ENCODE results near the gene AIRE.

The AIRE gene

DNA sequence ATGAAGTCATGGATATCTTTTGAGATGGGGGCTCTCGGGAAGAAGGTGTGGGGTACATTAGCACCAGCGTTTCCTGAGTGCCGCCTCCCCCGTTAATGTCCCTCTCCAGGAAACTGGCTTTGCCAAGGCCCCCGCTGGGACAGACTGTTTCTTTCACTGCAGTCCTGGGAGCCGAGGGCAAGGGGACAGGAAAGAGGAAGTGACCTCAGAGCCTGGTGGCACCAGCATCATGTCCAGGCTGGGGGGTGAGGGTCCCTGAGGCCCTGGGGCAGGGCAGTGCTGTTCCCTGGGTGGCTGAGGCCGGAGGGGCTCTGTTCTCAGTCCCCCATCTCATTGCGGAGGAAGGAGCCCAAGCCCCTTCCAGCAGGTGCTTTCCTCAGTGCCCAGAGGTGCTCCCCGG is 20.0 kb downstream of the AIRE start:
- no peak for DNase-seq

DNA sequence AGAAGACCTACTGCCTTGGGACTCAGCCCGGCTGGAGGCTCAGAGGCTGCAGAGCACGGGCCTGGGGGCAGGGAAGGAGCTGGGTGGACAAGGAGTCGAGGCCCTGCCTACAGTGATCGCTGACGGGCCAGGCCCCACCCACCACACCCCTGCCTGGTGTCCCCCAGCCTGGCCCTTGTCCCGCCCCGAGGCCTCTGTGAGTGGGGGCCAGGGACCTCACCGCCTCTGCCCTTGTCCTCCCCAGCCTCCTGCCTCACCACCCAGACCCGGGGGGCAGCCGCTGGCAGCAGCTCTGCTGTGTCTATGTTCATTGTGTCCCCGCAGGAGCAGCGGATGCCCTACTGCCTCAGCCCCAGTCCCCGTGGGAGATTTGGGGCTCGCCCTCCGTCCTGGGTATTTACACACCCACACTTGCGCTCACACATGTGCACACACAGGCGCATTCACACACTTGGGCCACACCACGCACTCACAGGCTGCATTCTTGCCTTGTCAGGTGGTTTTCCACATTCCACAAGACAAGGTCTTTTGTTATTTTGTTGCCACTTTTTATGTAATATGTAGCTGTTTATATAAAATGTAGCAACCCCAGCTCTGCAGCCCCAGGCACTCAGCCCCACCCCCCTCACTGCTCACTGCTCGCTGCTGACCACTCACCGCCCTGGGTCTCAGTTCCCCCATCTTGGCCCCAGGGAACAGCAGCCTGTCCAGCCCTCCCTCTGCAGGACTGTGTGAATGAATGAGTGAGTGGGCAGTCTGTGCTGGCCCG is 21.4 kb downstream of the AIRE start:
- no peak for DNase-seq

DNA sequence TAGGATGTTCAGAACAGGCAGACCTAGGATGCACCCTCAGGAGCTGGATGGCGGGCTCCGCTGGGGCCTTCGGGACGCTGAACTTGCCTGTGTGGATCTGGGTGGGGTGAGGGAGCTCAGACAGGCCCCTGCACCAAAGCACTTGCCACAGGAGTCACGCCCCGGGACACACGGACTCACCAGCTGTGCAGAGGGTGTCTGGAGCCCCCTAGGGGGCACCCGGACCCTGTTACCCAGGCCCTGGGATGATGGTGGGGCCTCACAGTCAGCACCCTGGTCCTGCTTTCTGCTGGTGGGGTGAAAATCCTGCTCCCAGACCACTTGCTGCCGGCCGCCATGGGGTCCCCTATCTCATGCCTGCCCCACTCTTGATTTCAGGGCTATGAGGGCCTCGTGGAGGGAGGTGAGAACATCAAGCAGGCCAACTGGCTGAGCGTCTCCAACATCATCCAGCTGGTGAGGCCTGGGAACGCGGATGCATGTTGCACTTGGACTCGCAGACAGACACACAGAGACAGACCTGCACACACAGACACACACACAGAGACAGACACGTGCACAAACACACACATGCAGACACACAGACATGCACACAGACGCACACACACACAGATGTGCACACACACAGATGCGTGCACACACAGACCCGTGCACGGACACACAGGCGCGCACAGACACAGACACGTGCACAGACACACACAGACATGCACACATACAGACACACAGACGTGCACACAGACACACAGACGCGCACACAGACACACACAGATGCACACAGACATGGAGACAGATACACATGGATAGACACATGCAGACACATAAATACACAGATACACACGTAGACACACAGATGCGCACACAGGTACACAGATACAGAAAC is 25.2 kb downstream of the AIRE start:
- no peak for DNase-seq

DNA sequence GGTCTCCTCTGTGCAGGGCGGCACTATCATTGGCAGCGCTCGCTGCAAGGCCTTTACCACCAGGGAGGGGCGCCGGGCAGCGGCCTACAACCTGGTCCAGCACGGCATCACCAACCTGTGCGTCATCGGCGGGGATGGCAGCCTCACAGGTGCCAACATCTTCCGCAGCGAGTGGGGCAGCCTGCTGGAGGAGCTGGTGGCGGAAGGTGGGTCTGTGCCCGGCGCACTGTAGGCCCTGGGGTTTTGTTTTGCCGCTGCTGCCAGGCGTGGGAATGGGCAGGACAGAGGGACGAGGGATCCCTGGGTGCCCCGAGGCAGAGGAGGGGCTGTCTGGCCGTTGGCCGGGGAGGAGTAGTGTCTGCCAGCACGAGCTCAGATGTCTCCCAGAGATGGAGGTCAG is 26.4 kb downstream of the AIRE start:
- no peak for DNase-seq

DNA sequence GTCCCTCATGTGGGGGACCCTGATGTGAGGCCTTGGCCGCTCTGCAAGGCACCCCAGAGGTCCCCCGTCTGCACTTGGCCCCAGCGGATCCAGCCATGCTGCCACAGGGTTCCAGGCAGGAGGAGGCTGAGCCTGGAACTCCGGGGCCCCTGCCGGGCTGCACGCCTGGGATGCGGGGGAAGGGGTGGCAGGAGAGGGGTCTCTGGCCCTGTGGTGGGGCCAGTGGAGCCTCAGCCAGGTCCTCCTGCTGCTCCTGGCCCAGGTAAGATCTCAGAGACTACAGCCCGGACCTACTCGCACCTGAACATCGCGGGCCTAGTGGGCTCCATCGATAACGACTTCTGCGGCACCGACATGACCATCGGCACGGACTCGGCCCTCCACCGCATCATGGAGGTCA is 27.0 kb downstream of the AIRE start:
- no peak for DNase-seq

DNA sequence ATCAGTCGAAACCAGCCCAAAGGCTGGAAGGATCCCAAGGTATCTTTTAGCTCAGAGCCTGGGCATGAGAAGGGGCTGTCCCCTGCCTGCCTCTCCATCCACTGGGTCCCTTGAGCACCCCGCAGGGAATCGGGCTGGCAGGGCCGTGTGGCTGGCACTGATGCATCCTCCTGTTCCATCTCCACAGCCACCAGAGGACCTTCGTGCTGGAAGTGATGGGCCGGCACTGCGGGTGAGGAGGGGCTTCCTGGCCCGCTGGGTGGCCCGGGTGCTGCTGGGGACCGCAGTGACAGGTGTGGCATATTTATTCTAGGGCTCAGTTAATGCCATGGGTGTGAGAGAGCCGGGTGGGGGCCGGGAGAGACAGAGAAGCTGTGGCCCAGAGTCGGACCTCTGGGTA is 27.8 kb downstream of the AIRE start:
- no peak for DNase-seq

DNA sequence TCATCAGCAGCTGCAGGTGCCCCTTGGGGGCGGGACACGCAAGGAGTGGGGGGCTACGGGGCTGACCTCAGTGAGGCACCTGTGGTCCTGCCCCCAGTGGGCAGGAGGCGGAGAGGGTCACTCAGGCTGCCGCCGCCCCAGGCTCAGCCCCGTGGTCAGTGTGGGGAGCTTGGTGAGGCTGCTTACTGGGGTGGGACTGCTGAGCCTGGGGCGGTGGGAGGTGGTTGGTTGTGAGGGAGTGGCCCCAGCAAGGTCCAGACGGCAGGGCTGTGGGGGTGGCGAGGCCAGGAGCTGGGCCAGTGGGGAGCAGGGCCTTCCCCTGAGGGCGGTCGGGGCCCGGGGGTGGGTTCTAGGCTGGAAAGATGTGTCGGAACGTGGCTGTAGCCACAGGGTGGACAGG is 28.5 kb downstream of the AIRE start:
- DNase-seq, result no peak

DNA sequence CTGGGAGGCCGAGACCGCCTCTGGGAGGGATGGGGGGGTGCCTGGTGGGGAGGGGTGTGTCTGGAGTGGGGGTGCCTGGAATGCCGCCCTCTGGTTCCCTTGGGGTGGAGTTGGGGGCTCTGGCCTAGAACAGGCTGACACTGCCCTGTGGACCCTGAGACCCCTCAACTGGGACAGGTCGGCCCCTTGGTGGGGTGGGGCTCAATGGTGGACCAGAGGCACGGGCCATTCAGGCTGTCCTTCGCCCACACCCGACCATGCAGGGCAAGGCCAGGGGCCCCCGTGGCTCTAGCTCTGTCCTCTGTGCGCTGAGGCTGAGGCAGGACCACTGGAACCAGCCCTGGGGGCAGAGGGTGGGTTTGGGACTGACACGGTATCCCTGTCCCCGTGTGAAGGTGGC is 28.9 kb downstream of the AIRE start:
- no peak for DNase-seq

DNA sequence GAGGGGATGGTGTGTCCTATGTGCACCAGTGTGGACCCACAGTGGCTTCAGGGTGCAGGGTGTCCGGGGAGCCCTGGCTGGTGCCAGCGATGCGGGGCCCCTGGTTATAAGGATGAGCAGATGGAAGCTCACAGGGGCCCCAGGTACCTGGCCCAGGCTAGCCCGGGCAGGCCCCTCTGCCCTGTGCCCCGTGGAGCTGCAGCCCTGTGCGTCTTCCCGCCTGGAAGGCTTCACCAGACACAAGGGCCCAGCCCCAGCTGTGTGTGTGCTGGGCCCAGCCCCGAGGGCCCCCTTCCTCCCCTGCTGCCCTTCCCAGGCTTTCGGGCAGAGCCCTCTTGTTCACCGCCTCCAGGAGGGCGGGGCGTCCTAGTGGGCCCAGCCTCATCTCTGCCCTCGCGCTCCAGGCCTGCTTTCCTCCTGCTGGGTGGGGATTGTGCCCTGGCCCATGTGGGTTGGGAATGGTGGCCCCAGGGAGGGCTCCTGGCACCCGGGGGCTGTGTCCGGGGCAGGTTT is 30.1 kb downstream of the AIRE start:
- no peak for DNase-seq

DNA sequence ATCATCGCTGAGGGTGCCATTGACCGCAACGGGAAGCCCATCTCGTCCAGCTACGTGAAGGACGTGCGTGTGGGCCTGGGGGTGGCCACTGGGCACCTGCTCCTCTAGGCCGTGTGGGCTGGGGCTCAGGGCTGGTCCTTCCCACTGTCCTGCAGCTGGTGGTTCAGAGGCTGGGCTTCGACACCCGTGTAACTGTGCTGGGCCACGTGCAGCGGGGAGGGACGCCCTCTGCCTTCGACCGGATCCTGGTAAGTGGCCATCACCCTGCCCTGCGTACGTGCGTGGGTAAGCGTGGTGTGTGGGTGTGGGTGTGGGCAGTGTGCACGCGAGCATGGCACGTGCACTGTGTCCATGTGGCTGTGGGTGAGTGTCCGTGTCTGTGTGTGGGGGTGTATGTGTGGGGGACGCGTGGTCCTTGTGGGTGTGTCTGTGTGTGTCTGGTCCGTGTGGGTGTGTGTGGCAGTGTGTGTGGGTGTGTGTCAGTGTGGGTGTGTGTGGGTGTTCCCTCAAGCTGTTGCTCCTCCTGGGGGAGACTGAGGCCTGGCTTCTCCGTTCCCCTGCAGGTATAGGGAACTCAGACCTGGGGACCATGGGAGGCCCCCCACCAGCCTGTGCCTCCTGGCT is 30.7 kb downstream of the AIRE start:
- no peak for DNase-seq

DNA sequence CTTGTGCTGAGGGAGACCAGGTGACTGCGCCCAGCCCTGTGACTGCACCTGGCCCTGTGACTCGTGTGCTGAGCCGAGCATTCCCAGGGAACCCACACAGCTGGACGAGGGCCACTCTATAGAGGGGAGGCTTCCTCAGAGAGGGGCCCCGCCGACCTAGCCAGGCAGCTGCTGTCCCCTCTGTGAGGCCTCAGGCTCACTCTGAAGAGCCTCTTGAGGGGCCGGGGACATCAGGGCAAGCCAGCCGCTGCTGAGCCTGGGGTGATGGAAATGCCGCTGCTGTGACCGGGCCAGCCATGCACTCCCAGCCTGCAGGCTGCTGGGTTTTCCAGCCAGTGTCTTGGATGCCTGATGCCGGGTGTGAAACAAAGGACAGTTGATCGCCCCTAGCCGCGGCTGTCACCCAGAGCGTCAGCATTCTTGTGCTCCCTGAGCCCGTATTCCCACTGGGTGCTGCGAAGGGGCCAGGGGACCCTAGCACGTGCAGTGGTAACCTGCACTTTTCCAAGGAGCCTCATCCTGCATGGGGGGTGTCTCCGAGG is 31.6 kb downstream of the AIRE start:
- DNase-seq, result no peak

DNA sequence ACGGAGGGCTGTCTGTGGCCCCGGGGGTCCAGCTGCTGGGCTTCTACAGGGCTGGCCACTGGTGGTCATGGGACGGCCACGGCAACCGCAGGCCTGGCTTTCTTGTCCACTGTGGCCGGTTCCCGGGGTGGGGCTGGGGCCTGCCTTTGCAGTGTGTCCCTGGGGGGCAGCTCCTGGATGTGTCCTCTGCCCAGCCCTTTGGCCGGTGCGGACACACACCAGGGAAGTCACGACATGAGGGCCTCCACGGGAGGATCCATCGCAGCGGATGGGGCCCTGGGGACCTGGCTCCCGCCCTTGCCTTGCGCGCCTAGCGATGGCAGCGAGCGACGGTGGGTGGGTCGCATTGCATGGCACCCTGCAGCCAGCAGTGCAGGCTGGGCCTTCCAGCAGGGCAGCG is 32.2 kb downstream of the AIRE start:
- no peak for DNase-seq

DNA sequence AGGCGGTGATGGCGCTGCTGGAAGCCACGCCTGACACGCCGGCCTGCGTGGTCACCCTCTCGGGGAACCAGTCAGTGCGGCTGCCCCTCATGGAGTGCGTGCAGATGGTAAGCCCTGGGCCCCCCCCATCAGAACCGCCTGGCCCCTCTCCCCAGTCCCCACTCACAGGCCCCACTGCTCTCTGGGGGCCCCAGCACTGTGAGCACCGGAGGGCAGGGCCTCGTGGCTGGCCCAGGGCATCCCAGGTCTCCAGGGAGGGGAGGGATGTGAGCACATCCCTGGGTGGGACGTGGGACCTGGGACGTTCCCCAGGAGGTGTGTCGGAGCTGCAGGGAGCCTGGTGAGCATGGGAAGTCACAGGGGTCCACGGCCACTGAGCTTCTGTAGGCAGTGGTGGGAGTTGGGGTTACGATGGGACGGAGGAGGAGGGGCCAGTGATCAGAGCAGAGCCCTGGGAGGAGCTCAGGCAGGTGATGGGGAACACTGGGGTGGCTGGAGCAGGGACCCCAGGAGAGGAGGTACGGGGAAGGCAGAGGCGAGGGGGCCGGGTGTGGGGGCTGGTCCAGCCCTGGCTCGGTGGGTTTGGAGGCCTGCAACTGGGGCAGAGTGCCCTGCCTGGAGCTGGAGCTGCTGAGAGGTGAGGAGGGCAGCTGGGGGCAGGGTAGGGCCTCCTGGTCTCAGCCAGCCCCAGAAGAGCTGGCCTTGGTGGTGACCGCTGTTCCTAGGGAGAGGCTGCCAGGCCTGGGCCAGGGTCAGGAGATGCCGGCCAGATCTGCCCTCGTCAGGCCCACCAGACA is 33.0 kb downstream of the AIRE start:
- no peak for DNase-seq

DNA sequence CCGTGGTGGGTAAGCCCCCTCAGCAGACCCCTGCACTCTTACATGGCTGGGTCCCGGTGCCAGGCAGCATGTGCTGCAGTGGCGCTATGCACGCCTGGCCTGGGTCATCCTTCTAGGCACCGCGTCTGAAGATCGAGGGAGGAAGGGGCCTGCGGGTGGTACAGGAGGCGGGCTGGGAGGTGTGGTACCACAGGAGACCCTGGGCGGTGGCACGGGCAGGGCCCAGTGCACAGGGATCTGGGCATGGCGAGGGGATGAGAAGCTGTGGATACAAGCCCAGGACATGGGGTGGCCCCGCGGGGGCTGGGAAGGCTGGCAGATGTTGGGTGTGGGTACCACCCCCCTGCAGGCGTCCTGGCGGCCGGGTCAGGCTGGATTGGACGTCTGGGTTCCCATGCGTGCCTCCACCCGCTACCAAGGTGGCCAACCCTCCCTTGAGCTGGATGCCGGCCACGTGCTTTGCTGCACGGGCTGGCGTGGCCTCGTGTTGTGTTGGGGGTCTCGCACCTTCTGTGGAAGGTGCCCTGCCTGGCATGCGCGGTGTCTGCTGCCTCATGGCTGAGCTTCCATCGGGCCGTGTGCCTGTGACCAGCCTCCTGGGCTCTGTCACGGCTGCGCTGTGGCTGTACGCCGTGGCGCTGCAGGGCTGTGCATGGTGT is 33.9 kb downstream of the AIRE start:
- DNase-seq, result no peak

DNA sequence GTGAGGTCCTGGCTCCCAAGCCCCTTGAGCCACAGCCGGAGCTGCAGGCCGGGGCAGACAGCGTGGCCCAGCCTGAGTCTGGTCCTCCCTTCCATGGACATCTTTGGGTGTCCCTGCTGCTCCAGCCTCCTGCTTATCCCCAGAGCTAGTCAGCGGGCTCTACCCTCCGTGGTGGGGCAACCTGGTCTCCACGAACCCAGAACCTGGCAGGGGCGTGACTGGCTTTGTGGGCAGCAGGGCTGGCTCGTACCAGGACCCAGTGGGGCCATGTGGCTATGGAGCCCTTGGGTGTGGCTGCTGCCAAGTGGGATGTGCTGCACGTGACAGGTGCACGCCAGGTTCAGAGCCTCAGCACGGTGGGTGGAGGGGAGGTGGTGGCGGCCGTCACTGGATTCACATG is 35.2 kb downstream of the AIRE start:
- no peak for DNase-seq

DNA sequence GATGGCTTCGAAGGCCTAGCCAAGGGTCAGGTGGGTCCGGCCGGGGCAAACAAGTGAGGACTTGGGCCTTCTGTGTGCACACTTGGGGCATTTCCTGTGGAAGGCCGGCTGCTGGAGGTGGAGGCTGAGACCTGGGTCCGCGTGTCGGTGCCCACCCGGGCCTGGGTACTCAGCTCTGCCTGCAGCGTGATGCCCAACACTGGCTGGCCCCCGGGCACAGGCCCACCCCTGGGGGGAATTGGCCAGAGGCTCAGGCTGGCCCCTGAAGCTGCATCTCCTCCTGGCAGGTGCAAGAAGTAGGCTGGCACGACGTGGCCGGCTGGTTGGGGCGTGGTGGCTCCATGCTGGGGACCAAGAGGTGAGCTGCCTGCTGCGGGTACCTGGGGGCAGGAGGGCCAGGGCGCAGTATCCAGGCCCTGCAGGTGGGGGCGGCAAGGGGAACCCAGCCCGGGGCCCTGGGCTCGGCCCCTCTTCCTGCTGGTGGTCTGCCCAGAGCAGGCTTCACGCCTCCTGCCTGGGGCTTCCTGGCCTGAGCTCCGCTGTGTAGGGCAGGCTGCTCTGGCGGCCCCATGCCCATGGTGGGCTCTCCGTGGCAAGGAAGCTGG is 36.3 kb downstream of the AIRE start:
- DNase-seq, result no peak

DNA sequence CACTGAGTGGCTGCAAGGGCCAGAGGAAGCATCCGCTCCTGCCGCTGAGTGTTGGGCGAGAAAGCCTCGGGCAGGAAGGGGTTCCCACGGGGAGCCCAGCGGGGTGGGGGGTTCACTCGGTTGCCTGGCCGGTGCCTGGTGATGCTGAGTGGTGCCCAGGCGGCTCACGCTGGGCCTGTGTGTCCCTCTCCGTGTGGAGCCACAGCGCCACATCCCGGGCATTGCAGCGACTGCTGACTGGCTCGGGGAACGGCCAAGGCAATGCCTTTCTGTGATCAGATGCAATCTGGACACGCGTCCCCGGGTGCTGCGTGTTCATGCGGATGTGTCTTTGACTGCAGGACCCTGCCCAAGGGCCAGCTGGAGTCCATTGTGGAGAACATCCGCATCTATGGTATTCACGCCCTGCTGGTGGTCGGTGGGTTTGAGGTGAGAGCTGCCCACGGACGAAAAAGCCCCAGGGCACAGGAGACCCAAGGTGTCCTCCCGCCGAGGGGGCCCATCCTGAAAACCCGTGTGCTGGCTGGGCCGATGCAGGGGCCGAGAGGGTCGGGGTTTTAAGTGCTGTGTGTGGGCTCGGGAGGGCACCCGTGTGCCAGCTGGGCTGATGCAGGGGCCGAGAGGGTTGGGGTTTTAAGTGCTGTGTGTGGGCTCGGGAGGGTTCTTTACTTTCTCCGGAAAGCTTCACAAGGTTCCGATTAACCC is 37.1 kb downstream of the AIRE start:
- DNase-seq, result no peak

DNA sequence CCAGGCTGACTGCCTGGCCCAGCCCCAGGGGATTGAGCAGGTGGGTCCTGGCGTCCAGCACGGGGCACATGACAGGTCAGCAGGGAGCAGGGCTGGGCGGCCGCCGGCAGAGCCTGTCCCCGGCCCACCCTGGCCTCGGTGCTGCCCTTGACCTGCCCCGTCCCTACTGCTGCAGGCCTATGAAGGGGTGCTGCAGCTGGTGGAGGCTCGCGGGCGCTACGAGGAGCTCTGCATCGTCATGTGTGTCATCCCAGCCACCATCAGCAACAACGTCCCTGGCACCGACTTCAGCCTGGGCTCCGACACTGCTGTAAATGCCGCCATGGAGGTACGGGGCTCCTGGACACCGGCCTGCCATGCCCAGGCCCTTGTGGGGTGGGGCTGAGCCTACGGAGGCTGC is 37.9 kb downstream of the AIRE start:
- DNase-seq, result no peak

DNA sequence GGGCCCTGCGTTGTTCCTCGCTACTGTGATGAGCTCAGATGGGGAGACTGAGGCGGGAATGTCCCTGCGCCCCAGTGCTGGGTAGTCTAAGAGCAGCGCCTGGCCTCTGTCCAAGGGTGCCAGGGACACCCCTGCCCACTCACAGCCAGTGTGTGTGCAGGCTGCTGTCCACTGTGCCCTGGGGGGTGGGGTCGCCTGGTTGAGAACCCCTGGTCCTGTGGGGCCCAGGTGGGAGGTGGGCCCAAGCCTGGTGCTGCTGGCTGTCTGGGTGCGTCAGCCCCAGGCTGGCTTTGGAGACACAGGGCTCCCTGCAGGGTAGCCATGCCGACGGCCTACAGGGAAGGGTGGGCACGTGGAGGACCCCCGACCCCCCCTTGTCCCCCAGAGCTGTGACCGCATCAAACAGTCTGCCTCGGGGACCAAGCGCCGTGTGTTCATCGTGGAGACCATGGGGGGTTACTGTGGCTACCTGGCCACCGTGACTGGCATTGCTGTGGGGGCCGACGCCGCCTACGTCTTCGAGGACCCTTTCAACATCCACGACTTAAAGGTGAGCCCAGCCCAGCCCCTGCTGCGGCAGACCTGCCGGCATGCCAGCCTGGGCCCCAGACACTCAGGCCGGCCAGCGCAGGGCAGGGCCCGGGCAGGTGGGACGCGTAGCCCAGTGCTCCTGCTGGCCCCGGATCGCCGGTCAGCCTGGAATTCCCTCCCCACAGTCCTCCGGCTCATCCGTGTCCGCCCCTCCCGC is 38.6 kb downstream of the AIRE start:
- DNase-seq, result no peak

DNA sequence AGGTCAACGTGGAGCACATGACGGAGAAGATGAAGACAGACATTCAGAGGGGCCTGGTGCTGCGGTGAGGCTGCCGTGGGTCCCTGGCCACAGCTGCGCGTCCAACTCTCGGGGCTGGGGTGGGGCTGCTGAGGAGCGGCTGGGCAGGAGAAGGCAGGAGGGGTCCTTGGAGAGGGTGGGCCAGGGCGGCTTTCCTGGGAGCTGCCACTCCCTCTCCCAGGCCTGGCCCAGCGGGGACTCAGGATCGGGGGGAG is 39.1 kb downstream of the AIRE start:
- DNase-seq, result no peak
